DND-41 (cell line): ENCODE data around the gene FAM90A26.
"Not testable (repeated sequence)": the region's sequence is repeated elsewhere in the genome, so short reads cannot be mapped to it uniquely, and the experiment has no call there.

ENCODE experiments used
- ATAC-seq: fragments of 200-7000 bp; cut with Tn5 transposase; 3 replicates; pipeline ENCODE4 v1.9.1; 2021; ENCODE audit warnings: low read depth; ENCODE audit not compliant: insufficient read depth
- DNase-seq: peaks from one replicate; pipeline ENCODE4 v3.0.0-alpha.2; 2020
- H2AFZ ChIP-seq: 2 replicates; pipeline ENCODE4 v1.6.0; 2012; ENCODE audit warnings: low read depth, low read length
- H3K27ac ChIP-seq: 2 replicates; pipeline ENCODE4 v1.5.1; 2012; ENCODE audit warnings: low read length, inconsistent platforms
- H3K27me3 ChIP-seq: fragments of 200-600 bp; sonication (generic); 2 replicates; pipeline ENCODE4 v1.6.0; 2012; ENCODE audit warnings: low read length, mild to moderate bottlenecking, inconsistent platforms; ENCODE audit not compliant: insufficient read depth, poor library complexity
- H3K36me3 ChIP-seq: 2 replicates; pipeline ENCODE4 v1.5.1; 2012; ENCODE audit warnings: low read length, inconsistent platforms; ENCODE audit not compliant: insufficient read depth
- H3K4me1 ChIP-seq: 2 replicates; pipeline ENCODE4 v1.5.1; 2012; ENCODE audit warnings: mild to moderate bottlenecking, low read length; ENCODE audit not compliant: insufficient read depth
- H3K4me2 ChIP-seq: 2 replicates; pipeline ENCODE4 v1.6.0; 2012; ENCODE audit warnings: mild to moderate bottlenecking, moderate library complexity, low read length, inconsistent platforms; ENCODE audit not compliant: insufficient read depth
- H3K4me3 ChIP-seq, 2 experiments: fragments of 200-600 bp in 1 of 2; shearing (Covaris generic) in 1 of 2; 2 replicates each; pipeline ENCODE4 v1.5.1; 2012 to 2016; ENCODE audit warnings: inconsistent platforms in 2 of 2, low read length in 2 of 2, mild to moderate bottlenecking in 2 of 2, low read depth in 1 of 2, moderate library complexity in 1 of 2
- H3K79me2 ChIP-seq: 2 replicates; pipeline ENCODE4 v1.6.0; 2012; ENCODE audit warnings: low read length, inconsistent platforms; ENCODE audit not compliant: insufficient read depth
- H3K9ac ChIP-seq: 2 replicates; pipeline ENCODE4 v1.6.0; 2012; ENCODE audit warnings: low read depth, mild to moderate bottlenecking, inconsistent platforms, low read length, moderate library complexity
- H3K9me3 ChIP-seq: 2 replicates; pipeline ENCODE4 v1.5.1; 2012; ENCODE audit warnings: low read length, moderate library complexity, mild to moderate bottlenecking, inconsistent platforms; ENCODE audit not compliant: insufficient read depth, severe bottlenecking
- H4K20me1 ChIP-seq: 2 replicates; pipeline ENCODE4 v1.6.0; 2012; ENCODE audit warnings: low read length; ENCODE audit not compliant: insufficient read depth
- CTCF ChIP-seq: IDR thresholded peaks from 2 replicates; pipeline ENCODE4 v1.5.1; 2012; ENCODE audit warnings: borderline replicate concordance, low read length, moderate library complexity, mild to moderate bottlenecking; ENCODE audit not compliant: poor library complexity, severe bottlenecking; ENCODE audit errors: extremely low read depth

FAM90A26 gene

GRCh38 chr4:9169791-9170459 is at the start of gene FAM90A26:
Gene FAM90A26 (plus strand): TSS chr4:9170409. CDS start chr4:9173173, 2,764 bp downstream.
- H3K79me2 ChIP-seq, H3K4me3 ChIP-seq, H4K20me1 ChIP-seq, H2AFZ ChIP-seq, H3K4me1 ChIP-seq, ATAC-seq, H3K9me3 ChIP-seq, H3K36me3 ChIP-seq, H3K9ac ChIP-seq, H3K27me3 ChIP-seq, DNase-seq, H3K4me2 ChIP-seq, H3K27ac ChIP-seq: not testable (repeated sequence)

GRCh38 chr4:9122711-9123110 is 47.5 kb upstream of the FAM90A26 start:
- not testable (repeated sequence) for H4K20me1 ChIP-seq, H3K27ac ChIP-seq, H3K9ac ChIP-seq, H3K4me3 ChIP-seq, H3K4me1 ChIP-seq, H3K9me3 ChIP-seq, H2AFZ ChIP-seq, DNase-seq, H3K79me2 ChIP-seq, H3K27me3 ChIP-seq, H3K36me3 ChIP-seq, H3K4me2 ChIP-seq, ATAC-seq

GRCh38 chr4:9123572-9124007 is 46.6 kb upstream of the FAM90A26 start:
- not testable (repeated sequence) for H3K27me3 ChIP-seq, H2AFZ ChIP-seq, H3K9ac ChIP-seq, H3K4me3 ChIP-seq, H3K36me3 ChIP-seq, ATAC-seq, H3K4me2 ChIP-seq, H4K20me1 ChIP-seq, H3K4me1 ChIP-seq, H3K79me2 ChIP-seq, H3K27ac ChIP-seq, H3K9me3 ChIP-seq
- TF ChIP-seq CTCF: peak; percentile 69
- peak; percentile 37 for DNase-seq

GRCh38 chr4:9125601-9126161 is 44.5 kb upstream of the FAM90A26 start:
- ATAC-seq, H3K79me2 ChIP-seq, H3K36me3 ChIP-seq, H4K20me1 ChIP-seq, H3K4me1 ChIP-seq, DNase-seq, H3K9ac ChIP-seq, H3K4me2 ChIP-seq, H3K4me3 ChIP-seq, H3K27ac ChIP-seq, H2AFZ ChIP-seq, H3K27me3 ChIP-seq, H3K9me3 ChIP-seq: not testable (repeated sequence)
- TF ChIP-seq CTCF: peak; percentile 12

GRCh38 chr4:9131420-9131819 is 38.8 kb upstream of the FAM90A26 start:
- not testable (repeated sequence) for H4K20me1 ChIP-seq, H3K4me2 ChIP-seq, DNase-seq, H3K27me3 ChIP-seq, H2AFZ ChIP-seq, H3K9ac ChIP-seq, H3K27ac ChIP-seq, H3K36me3 ChIP-seq, H3K4me3 ChIP-seq, H3K4me1 ChIP-seq, H3K9me3 ChIP-seq, ATAC-seq, H3K79me2 ChIP-seq

- ATAC-seq, H3K79me2 ChIP-seq, H2AFZ ChIP-seq, H3K9ac ChIP-seq, DNase-seq, H3K9me3 ChIP-seq, H3K4me3 ChIP-seq, H3K27ac ChIP-seq, H3K27me3 ChIP-seq, H3K36me3 ChIP-seq, H3K4me1 ChIP-seq, H4K20me1 ChIP-seq, H3K4me2 ChIP-seq: not testable (repeated sequence)
These were observed 37.4 kb upstream of the FAM90A26 start for GRCh38 chr4:9132849-9133248.

GRCh38 chr4:9134011-9134410 is 36.2 kb upstream of the FAM90A26 start:
- not testable (repeated sequence) for H3K27me3 ChIP-seq, ATAC-seq, H3K9me3 ChIP-seq, H4K20me1 ChIP-seq, H3K4me1 ChIP-seq, H3K79me2 ChIP-seq, H3K27ac ChIP-seq, H2AFZ ChIP-seq, H3K4me3 ChIP-seq, DNase-seq, H3K9ac ChIP-seq, H3K4me2 ChIP-seq, H3K36me3 ChIP-seq
